ENCODE results near the gene FBXL7.

GRCh38 chr5:15643731-15644130 lies 143.8 kb downstream of the FBXL7 start:
- TF ChIP-seq, protein P1, sequence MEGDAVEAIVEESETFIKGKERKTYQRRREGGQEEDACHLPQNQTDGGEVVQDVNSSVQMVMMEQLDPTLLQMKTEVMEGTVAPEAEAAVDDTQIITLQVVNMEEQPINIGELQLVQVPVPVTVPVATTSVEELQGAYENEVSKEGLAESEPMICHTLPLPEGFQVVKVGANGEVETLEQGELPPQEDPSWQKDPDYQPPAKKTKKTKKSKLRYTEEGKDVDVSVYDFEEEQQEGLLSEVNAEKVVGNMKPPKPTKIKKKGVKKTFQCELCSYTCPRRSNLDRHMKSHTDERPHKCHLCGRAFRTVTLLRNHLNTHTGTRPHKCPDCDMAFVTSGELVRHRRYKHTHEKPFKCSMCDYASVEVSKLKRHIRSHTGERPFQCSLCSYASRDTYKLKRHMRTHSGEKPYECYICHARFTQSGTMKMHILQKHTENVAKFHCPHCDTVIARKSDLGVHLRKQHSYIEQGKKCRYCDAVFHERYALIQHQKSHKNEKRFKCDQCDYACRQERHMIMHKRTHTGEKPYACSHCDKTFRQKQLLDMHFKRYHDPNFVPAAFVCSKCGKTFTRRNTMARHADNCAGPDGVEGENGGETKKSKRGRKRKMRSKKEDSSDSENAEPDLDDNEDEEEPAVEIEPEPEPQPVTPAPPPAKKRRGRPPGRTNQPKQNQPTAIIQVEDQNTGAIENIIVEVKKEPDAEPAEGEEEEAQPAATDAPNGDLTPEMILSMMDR (optimal IDR thresholded peaks at IDR 0.05 in 1 of 3, IDR thresholded peaks at IDR 0.05 in 1 of 3, conservative IDR thresholded peaks at IDR 0.05 in 1 of 3; ENCODE audit: extremely low read depth in 1 of 3, insufficient read depth in 2 of 3, low read length in 3 of 3): no peak
- TF ChIP-seq EZH2 (IDR thresholded peaks at IDR 0.05; ENCODE audit: low read length): no peak
